ENCODE measurements around the gene RASD2. TPM values are rescaled to one million over a fixed set of nuclear protein-coding genes. Genes with fewer than 3 reads are reported as not detected.

RASD2 gene
- total RNA-seq, 1 experiment from 2014 or later, result 3.1 TPM

DNA sequence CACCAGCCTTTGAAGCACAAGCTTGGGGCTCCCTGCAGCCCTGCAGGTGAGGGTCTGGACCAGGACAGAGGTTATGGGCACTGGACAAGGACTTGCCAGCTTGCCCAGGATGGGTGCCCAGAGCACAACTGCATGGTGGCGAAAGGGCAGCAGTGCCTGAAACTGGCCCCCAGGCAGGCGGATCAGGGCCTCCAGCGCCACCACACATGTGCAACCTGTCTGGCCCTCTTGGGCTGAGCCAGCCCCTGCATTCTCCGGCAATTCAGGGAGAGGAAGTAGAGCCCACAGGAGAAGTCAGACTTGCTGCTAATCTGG, 57.7 kb downstream of the RASD2 start (continued):
- TF ChIP-seq, protein P1, sequence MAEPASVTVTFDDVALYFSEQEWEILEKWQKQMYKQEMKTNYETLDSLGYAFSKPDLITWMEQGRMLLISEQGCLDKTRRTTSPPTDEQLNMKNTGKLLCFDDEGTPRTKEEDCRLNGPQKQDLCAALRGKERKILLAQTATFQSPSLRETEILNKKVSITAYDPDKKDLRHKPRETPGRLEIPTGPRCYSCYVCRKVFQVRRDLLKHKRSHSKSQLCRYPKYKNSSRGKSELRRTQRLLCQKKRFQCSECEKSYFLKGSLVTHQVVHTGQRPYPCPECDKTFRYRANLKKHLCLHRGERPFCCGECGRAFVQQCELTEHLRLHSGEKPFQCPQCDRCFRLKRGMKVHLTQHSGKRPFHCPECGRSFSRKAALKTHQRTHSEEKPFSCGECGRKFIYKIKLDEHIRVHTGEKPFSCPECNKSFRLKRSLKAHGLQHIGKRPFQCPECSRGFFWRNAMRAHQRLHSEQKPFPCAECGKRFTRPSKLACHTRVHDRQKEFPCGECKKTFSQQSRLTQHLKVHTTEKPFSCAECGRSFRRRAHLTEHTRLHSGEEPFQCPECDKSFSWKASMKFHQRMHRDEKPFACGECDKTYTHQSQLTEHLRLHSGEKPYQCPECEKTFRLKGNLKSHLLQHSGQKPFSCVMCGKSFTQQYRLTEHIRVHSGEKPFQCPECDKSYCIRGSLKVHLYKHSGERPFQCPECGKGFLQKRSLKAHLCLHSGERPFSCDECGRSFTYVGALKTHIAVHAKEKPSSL (CRISPR knock-in tag; conservative IDR thresholded peaks at IDR 0.05), result no peak
- TF ChIP-seq, protein P2, sequence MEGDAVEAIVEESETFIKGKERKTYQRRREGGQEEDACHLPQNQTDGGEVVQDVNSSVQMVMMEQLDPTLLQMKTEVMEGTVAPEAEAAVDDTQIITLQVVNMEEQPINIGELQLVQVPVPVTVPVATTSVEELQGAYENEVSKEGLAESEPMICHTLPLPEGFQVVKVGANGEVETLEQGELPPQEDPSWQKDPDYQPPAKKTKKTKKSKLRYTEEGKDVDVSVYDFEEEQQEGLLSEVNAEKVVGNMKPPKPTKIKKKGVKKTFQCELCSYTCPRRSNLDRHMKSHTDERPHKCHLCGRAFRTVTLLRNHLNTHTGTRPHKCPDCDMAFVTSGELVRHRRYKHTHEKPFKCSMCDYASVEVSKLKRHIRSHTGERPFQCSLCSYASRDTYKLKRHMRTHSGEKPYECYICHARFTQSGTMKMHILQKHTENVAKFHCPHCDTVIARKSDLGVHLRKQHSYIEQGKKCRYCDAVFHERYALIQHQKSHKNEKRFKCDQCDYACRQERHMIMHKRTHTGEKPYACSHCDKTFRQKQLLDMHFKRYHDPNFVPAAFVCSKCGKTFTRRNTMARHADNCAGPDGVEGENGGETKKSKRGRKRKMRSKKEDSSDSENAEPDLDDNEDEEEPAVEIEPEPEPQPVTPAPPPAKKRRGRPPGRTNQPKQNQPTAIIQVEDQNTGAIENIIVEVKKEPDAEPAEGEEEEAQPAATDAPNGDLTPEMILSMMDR (IDR thresholded peaks at IDR 0.05), result no peak
- no peak for TF ChIP-seq ZNF512 (CRISPR knock-in tag; IDR thresholded peaks at IDR 0.05; ENCODE audit: borderline replicate concordance)
- TF ChIP-seq, protein P3, sequence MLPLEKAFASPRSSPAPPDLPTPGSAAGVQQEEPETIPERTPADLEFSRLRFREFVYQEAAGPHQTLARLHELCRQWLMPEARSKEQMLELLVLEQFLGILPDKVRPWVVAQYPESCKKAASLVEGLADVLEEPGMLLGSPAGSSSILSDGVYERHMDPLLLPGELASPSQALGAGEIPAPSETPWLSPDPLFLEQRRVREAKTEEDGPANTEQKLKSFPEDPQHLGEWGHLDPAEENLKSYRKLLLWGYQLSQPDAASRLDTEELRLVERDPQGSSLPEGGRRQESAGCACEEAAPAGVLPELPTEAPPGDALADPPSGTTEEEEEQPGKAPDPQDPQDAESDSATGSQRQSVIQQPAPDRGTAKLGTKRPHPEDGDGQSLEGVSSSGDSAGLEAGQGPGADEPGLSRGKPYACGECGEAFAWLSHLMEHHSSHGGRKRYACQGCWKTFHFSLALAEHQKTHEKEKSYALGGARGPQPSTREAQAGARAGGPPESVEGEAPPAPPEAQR (CRISPR knock-in tag; IDR thresholded peaks at IDR 0.05), result no peak
- no peak for TF ChIP-seq ZBTB21 (CRISPR knock-in tag; IDR thresholded peaks at IDR 0.05; ENCODE audit: borderline replicate concordance)
- TF ChIP-seq ATF1 (CRISPR knock-in tag; IDR thresholded peaks at IDR 0.05), result no peak
- no peak for TF ChIP-seq MAX (CRISPR knock-in tag; IDR thresholded peaks at IDR 0.05)
- no peak for TF ChIP-seq MLX (CRISPR knock-in tag; IDR thresholded peaks at IDR 0.05)
- TF ChIP-seq E2F4 (CRISPR knock-in tag; IDR thresholded peaks at IDR 0.05; ENCODE audit: borderline replicate concordance, low read depth), result no peak

- Mint-ChIP-seq H3K36me3 (no peaks in the 10 kb centered on the region), H3K9me3 (no peaks in the 10 kb centered on the region)
- no peak for TF ChIP-seq NR2C2 (CRISPR knock-in tag; IDR thresholded peaks at IDR 0.05)
- no peak for TF ChIP-seq ZNF281 (CRISPR knock-in tag; IDR thresholded peaks at IDR 0.05)
- TF ChIP-seq, protein P4, sequence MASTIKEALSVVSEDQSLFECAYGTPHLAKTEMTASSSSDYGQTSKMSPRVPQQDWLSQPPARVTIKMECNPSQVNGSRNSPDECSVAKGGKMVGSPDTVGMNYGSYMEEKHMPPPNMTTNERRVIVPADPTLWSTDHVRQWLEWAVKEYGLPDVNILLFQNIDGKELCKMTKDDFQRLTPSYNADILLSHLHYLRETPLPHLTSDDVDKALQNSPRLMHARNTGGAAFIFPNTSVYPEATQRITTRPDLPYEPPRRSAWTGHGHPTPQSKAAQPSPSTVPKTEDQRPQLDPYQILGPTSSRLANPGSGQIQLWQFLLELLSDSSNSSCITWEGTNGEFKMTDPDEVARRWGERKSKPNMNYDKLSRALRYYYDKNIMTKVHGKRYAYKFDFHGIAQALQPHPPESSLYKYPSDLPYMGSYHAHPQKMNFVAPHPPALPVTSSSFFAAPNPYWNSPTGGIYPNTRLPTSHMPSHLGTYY (CRISPR knock-in tag; IDR thresholded peaks at IDR 0.05), result no peak
- TF ChIP-seq ZBTB43 (CRISPR knock-in tag; IDR thresholded peaks at IDR 0.05), result no peak
- TF ChIP-seq, protein P5, sequence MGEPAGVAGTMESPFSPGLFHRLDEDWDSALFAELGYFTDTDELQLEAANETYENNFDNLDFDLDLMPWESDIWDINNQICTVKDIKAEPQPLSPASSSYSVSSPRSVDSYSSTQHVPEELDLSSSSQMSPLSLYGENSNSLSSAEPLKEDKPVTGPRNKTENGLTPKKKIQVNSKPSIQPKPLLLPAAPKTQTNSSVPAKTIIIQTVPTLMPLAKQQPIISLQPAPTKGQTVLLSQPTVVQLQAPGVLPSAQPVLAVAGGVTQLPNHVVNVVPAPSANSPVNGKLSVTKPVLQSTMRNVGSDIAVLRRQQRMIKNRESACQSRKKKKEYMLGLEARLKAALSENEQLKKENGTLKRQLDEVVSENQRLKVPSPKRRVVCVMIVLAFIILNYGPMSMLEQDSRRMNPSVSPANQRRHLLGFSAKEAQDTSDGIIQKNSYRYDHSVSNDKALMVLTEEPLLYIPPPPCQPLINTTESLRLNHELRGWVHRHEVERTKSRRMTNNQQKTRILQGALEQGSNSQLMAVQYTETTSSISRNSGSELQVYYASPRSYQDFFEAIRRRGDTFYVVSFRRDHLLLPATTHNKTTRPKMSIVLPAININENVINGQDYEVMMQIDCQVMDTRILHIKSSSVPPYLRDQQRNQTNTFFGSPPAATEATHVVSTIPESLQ (CRISPR knock-in tag; IDR thresholded peaks at IDR 0.05), result no peak
- no peak for TF ChIP-seq STAT6 (CRISPR knock-in tag; conservative IDR thresholded peaks at IDR 0.05; ENCODE audit: low read depth)
Measured at GRCh38 chr22:35599364-35599763, 58.7 kb downstream of the RASD2 start.

More at GRCh38 chr22:35599364-35599763, 58.7 kb downstream of the RASD2 start:
- no peak for DNase-seq (ENCODE audit: low spot score)
- no peak for ATAC-seq
- Mint-ChIP-seq H3K27ac (no peak overlapping the region), H3K27me3 (ENCODE audit: low read depth) (peaks cover 5% of the 10 kb centered on the region; the same call in 1 of the 2 replicates), H3K4me1 (no peaks in the 10 kb centered on the region), H3K4me3 (no peak overlapping the region)
- CTCF ChIA-PET, result no interaction called here
- POLR2A ChIA-PET, result no interaction called here
